Neuron (in vitro differentiated cells): ENCODE results near the gene LNP1.
A peak's percentile ranks its signal among the peaks of the same experiment; 100 is the strongest.

Experiments
- H2AFZ ChIP-seq: one replicate; pipeline ENCODE4 v1.6.1; 2013; ENCODE audit warnings: low read depth, mild to moderate bottlenecking, inconsistent platforms, low read length, moderate library complexity
- H3K27me3 ChIP-seq: one replicate; pipeline ENCODE4 v1.6.1; 2013; ENCODE audit warnings: low read length; ENCODE audit not compliant: insufficient read depth
- H3K36me3 ChIP-seq: one replicate; pipeline ENCODE4 v1.6.1; 2013; ENCODE audit warnings: low read length; ENCODE audit not compliant: insufficient read depth
- H3K4me1 ChIP-seq: one replicate; pipeline ENCODE4 v1.6.1; 2013; ENCODE audit warnings: low read length; ENCODE audit not compliant: insufficient read depth
- H3K4me3 ChIP-seq: 2 replicates; pipeline ENCODE4 v1.5.1; 2013; ENCODE audit warnings: mild to moderate bottlenecking, low read length, moderate library complexity
- H3K9me3 ChIP-seq: one replicate; pipeline ENCODE4 v1.6.1; 2013; ENCODE audit warnings: low read length

The LNP1 gene

GRCh38 chr3:100480081-100480480, 78.7 kb downstream of the LNP1 start:
- Histone ChIP-seq H3K36me3 (no peaks in the 10 kb centered on the region), H2AFZ (no peak overlapping the region), H3K4me1 (no peaks in the 10 kb centered on the region), H3K4me3 (no peak overlapping the region), H3K27me3 (no peaks in the 10 kb centered on the region), H3K9me3 (no peaks in the 10 kb centered on the region)

DNA sequence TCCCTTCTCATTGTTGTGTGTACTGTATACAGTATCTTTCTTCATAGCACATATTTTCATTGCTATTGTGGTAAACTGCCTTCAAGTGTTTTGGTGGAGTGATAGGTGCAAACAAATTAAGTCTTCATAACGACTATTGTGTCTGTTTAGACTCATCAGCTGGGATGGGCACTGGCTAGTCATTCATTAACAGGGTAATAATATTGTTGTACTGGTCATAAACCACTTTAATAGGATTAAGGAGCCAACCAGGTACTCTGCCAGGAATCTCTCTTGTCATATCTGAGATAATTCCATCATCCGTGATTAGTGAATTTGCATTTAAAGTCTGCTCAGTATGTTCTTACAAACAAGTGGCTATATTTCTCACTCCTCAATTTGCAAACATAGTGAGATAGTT, 80.8 kb downstream of the LNP1 start:
- no peaks in the 10 kb centered on the region for H3K4me1 ChIP-seq
- no peaks in the 10 kb centered on the region for H3K9me3 ChIP-seq
- no peaks in the 10 kb centered on the region for H3K36me3 ChIP-seq
- H2AFZ ChIP-seq: no peak overlapping the region
- H3K27me3 ChIP-seq: no peaks in the 10 kb centered on the region
- H3K4me3 ChIP-seq: no peak overlapping the region

GRCh38 chr3:100483529-100483928, 82.2 kb downstream of the LNP1 start:
- H2AFZ ChIP-seq: no peak overlapping the region
- H3K4me3 ChIP-seq: no peak overlapping the region
- H3K9me3 ChIP-seq: no peaks in the 10 kb centered on the region
- no peaks in the 10 kb centered on the region for H3K4me1 ChIP-seq
- no peaks in the 10 kb centered on the region for H3K27me3 ChIP-seq
- H3K36me3 ChIP-seq: no peaks in the 10 kb centered on the region

- no peak overlapping the region for H2AFZ ChIP-seq
- H3K4me1 ChIP-seq: peaks cover 3% of the 10 kb centered on the region
- H3K27me3 ChIP-seq: no peaks in the 10 kb centered on the region
- H3K9me3 ChIP-seq: no peaks in the 10 kb centered on the region
- H3K4me3 ChIP-seq: no peak overlapping the region
- H3K36me3 ChIP-seq: no peaks in the 10 kb centered on the region
These were observed 85.5 kb downstream of the LNP1 start for GRCh38 chr3:100486808-100487207.

- Histone ChIP-seq H2AFZ (no peak overlapping the region), H3K9me3 (no peaks in the 10 kb centered on the region), H3K27me3 (no peaks in the 10 kb centered on the region), H3K4me1 (peaks cover 4% of the 10 kb centered on the region), H3K4me3 (no peak overlapping the region), H3K36me3 (no peaks in the 10 kb centered on the region)
These were observed 87.8 kb downstream of the LNP1 start for GRCh38 chr3:100489118-100489517.

DNA sequence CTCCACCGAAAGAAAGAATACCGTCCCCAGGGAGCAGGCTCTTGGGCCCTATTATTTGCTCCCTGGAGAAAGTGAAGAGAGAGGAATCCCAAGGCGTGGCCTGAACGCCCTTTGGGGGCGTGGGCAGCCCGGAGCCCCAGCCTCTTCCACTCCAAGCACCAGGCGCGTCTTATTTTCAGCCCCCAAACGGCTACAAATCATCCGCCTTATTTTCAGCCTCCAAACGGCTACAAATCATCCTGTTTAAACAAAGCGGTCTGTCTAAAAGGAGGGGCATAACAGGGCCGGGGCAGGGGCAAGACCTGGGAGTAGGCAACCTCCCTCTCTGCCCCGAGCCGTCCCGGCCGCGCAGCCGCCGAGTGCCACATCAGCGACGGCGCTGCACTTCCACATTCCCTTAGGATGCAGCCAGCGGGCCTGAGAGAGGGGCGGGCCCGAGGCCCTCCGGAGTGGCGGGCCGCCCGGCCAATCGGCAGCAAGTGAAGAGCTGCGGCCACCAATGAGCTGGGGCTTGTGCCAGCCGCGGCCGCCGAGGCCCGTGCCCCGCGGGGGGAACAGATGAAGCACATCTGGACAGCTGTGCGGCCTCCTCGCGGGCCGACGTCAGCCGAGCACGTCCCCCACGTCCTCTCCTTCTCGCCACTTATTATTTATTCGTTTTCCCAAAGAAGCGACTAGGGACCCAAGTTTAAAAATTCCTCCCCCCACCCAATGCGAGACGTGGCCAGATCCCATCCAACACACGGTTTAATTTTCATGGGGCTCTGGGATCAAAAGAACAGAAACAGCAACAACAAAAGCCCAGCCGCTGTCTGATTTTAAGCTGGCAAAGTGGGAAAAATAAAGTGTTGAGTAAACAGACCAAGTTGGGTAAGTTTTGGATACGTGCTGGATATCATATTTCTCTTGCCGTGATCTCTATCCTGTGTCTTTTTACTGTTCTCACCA, 91.0 kb downstream of the LNP1 start, which contains the start of gene TMEM45A:
Gene TMEM45A (plus strand): TSS at position 561 of the 948 bp plus-strand sequence. CDS start 62,593 bp downstream, outside the sequence.
- Histone ChIP-seq H3K4me3 (peak within 1 kb of the TSS; percentile 75), H3K27me3 (no peaks in the 10 kb centered on the region), H3K4me1 (peaks cover 4% of the 10 kb centered on the region)

DNA sequence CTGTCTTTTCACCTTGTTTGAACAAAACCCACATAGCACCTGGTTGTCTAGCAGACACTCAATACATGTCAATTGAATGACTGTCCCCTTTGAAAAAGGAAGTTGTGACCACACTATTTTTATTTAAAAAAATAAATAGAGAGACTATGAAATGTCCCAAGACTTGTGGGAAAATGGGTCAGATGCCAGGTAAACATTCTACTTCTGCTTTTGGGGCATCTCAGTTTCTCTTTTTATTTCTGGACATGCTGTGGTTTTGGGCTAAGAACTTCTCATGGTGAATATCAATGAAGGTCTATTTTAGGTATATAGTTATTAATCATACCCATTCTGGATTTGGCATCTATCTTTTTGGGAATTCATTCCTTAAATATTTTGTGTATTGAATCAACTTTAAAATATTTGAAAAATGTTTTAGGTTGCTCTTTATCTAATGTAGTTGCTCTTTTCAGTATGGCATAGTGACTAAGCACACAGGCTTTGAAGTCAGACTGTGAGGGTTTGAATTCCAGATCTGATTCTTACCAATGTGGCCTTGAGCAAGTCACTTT, 95.4 kb downstream of the LNP1 start:
- H3K27me3 ChIP-seq: no peaks in the 10 kb centered on the region
- H3K36me3 ChIP-seq: no peaks in the 10 kb centered on the region
- H3K4me1 ChIP-seq: peaks cover 1% of the 10 kb centered on the region
- no peak overlapping the region for H2AFZ ChIP-seq
- H3K9me3 ChIP-seq: no peaks in the 10 kb centered on the region
- no peak overlapping the region for H3K4me3 ChIP-seq

More for the DNA sequence above, 91.0 kb downstream of the LNP1 start, which contains the start of gene TMEM45A:
- no peaks in the 10 kb centered on the region for H3K36me3 ChIP-seq
- no peaks in the 10 kb centered on the region for H3K9me3 ChIP-seq
- H2AFZ ChIP-seq: peak within 1 kb of the TSS; percentile 100

DNA sequence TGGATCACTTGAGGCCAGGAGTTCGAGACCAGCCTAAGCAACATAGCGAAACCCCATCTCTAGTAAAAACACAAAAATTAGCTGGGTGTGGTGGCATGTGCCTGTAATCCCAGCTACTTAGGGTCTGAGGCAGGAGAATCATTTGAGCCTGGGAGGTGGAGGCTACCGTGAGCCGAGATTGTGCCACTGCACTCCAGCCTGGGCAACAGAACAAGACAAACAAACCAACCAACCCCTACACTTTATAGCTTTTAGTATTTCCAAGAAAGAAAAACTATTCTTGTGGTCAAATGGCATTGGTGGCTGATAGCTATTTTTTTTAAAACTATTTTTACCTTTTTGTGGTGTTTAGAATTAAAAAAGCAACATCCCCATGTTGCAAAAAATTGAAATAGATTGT, 98.3 kb downstream of the LNP1 start:
- Histone ChIP-seq H3K27me3 (no peaks in the 10 kb centered on the region), H3K4me3 (no peak overlapping the region), H3K4me1 (no peaks in the 10 kb centered on the region)

GRCh38 chr3:100500320-100500880, 99.1 kb downstream of the LNP1 start:
- Histone ChIP-seq H3K4me3 (no peak overlapping the region), H3K4me1 (no peaks in the 10 kb centered on the region), H2AFZ (no peak overlapping the region), H3K27me3 (no peaks in the 10 kb centered on the region), H3K9me3 (no peaks in the 10 kb centered on the region), H3K36me3 (no peaks in the 10 kb centered on the region)

More for the DNA sequence above, 98.3 kb downstream of the LNP1 start:
- Histone ChIP-seq H2AFZ (no peak overlapping the region), H3K36me3 (no peaks in the 10 kb centered on the region), H3K9me3 (no peaks in the 10 kb centered on the region)

- Histone ChIP-seq H3K36me3 (no peaks in the 10 kb centered on the region), H3K27me3 (no peaks in the 10 kb centered on the region), H3K4me1 (no peaks in the 10 kb centered on the region), H2AFZ (no peak overlapping the region), H3K4me3 (no peak overlapping the region), H3K9me3 (no peaks in the 10 kb centered on the region)
These were observed 102.1 kb downstream of the LNP1 start for GRCh38 chr3:100503448-100503847.
